Measurements from ENCODE around the gene HMGB1. TPM values are rescaled to one million over a fixed set of nuclear protein-coding genes. Genes with fewer than 3 reads are reported as not detected.
A peak's percentile ranks its signal among the peaks of the same experiment; 100 is the strongest.
"Not testable (repeated sequence)": the region's sequence is repeated elsewhere in the genome, so short reads cannot be mapped to it uniquely, and the experiment has no call there.

HMGB1 gene
- total and polyA plus RNA-seq, 4 donors: 83.9 to 276 (median 195) TPM

DNA sequence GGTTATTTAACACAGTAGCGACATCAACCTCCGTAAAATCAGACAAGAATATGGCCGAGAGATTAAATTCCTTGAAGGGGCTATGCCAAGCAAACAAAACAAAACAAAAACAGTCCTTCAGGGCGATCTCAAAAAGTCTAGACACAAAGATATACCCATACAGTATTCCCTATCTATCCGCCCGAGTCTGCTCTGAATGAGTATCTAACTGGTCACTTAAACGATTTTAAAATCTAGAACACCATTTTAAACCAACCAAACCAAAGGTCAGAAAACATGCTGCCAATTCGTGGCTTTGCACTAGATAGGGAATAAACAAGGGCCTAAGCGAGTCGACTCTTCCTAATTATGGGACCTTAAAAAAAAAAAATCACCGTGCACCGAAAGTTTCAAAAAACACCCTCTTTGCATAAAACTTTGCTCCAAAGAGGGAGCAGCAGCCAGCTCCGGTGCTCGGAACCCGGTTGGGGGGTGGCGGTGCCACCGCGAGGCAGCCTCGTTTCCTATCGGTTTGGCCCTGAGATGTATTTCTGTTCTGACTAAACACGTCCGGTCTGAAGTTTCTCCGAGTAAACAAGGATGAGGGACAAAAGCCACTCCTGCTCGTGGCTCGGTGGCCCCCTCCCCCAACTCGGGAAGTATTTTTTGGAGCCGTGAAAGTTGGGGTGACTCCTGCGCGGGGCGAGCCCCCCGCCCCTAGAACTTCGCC, 1.8 kb downstream of the HMGB1 start (continued):
- TF ChIP-seq SP1 (IDR thresholded peaks at IDR 0.05) (peak; percentile 62), HNF4A (conservative IDR thresholded peaks at IDR 0.05) (peak; percentile 59 to 61), MAX (IDR thresholded peaks at IDR 0.05) (no peak), RXRA (IDR thresholded peaks at IDR 0.05) (peak; percentile 16 to 26)

DNA sequence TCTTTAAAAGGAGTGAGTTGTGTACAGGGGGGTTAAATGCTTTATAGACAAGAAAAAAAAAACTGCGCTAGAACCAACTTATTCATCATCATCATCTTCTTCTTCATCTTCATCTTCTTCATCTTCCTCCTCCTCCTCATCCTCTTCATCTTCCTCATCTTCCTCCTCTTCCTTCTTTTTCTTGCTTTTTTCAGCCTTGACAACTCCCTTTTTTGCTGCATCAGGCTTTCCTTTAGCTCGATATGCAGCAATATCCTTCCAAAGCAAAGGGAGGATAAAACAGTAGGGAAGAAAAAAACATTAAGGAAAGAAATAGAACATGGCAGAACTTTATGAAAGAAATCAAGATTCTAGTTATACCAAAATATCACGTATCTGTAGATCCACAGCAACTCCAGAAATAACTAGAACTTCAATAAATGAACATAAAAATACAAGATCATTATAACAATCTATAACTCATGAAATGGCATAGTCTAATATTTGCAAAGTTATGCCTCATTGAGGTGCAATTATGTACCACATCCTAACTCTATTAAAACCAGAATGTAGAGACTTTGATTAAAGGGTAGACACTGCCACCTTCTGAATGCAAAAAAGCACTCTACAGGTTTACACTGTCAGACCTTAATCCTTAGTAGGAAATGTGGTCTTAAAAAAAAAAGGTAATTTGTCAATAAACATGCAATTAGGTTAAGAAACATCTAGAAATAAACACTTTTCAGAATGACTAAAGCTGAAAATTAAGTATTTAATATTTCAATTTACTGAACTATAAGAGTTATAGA, 4.3 kb downstream of the HMGB1 start:
- not testable (repeated sequence) for H3K4me3 ChIP-seq (ENCODE audit: low read depth in 1 of 3, low read length in 3 of 3); H3K27me3 ChIP-seq (ENCODE audit: control insufficient read depth in 4 of 4, insufficient read depth in 4 of 4, low read length in 3 of 4); H3K9me3 ChIP-seq (ENCODE audit: control insufficient read depth in 4 of 4, low read length in 3 of 4); H3K27ac ChIP-seq (ENCODE audit: low read depth in 1 of 2, low read length in 2 of 2); DNase-seq (ENCODE audit: low spot score); H3K36me3 ChIP-seq (ENCODE audit: control insufficient read depth in 4 of 4, insufficient read depth in 3 of 4, low read depth in 1 of 4, low read length in 3 of 4)
- WGBS: 87% methylated on average over 3 of the region's 3 CpGs
- H3K9ac ChIP-seq (ENCODE audit: low read depth in 1 of 2, low read length in 2 of 2): peak overlapping the region in 1 of 2 donors; percentile 76
- TF ChIP-seq RAD21 (IDR thresholded peaks at IDR 0.05) (peak; percentile 79 to 81), CTCF (IDR thresholded peaks at IDR 0.05; ENCODE audit: low read depth, low read length, missing input control) (peak; percentile 44)
- peaks cover 4 to 33% (median 22%) of the 10 kb centered on the region in 4 donors for H3K4me1 ChIP-seq (ENCODE audit: control insufficient read depth in 4 of 4, insufficient read depth in 4 of 4, low read length in 3 of 4)

- Histone ChIP-seq H3K9me3 (ENCODE audit: control insufficient read depth in 4 of 4, low read length in 3 of 4) (no peaks in the 10 kb centered on the region), H3K4me3 (ENCODE audit: low read depth in 1 of 3, low read length in 3 of 3) (no peak overlapping the region), H3K36me3 (ENCODE audit: control insufficient read depth in 4 of 4, insufficient read depth in 3 of 4, low read depth in 1 of 4, low read length in 3 of 4) (peaks cover 0 to 6% (median 3%) of the 10 kb centered on the region in 4 donors), H3K9ac (ENCODE audit: low read depth in 1 of 2, low read length in 2 of 2) (no peak overlapping the region), H3K27ac (ENCODE audit: low read depth in 1 of 2, low read length in 2 of 2) (no peak overlapping the region), H3K27me3 (ENCODE audit: control insufficient read depth in 4 of 4, insufficient read depth in 4 of 4, low read length in 3 of 4) (no peaks in the 10 kb centered on the region), H3K4me1 (ENCODE audit: control insufficient read depth in 4 of 4, insufficient read depth in 4 of 4, low read length in 3 of 4) (peaks cover 1 to 13% (median 8%) of the 10 kb centered on the region in 4 donors)
- no peak for DNase-seq (ENCODE audit: low spot score)
- TF ChIP-seq EGR1 (IDR thresholded peaks at IDR 0.05; ENCODE audit: low read depth in 2 of 2) (no peak), FOXA2 (IDR thresholded peaks at IDR 0.05) (no peak)
- WGBS: 67% methylated on average over 3 of the region's 3 CpGs
These were observed 8.3 kb downstream of the HMGB1 start for GRCh38 chr13:30457306-30457891.

GRCh38 chr13:30456290-30456689, 9.4 kb downstream of the HMGB1 start:
- no peak for TF ChIP-seq HNF4G (IDR thresholded peaks at IDR 0.05)
- TF ChIP-seq FOXA2 (IDR thresholded peaks at IDR 0.05): no peak
- no peak for TF ChIP-seq JUND (IDR thresholded peaks at IDR 0.05)
- TF ChIP-seq SP1 (IDR thresholded peaks at IDR 0.05): no peak
- WGBS: 74% methylated on average over 3 of the region's 3 CpGs
- no peaks in the 10 kb centered on the region for H3K36me3 ChIP-seq (ENCODE audit: control insufficient read depth in 4 of 4, insufficient read depth in 3 of 4, low read depth in 1 of 4, low read length in 3 of 4)
- no peak overlapping the region for H3K9ac ChIP-seq (ENCODE audit: low read depth in 1 of 2, low read length in 2 of 2)
- H3K4me3 ChIP-seq (ENCODE audit: low read depth in 1 of 3, low read length in 3 of 3): no peak overlapping the region
- H3K9me3 ChIP-seq (ENCODE audit: control insufficient read depth in 4 of 4, low read length in 3 of 4): no peaks in the 10 kb centered on the region
- no peaks in the 10 kb centered on the region for H3K27me3 ChIP-seq (ENCODE audit: control insufficient read depth in 4 of 4, insufficient read depth in 4 of 4, low read length in 3 of 4)
- H3K4me1 ChIP-seq (ENCODE audit: control insufficient read depth in 4 of 4, insufficient read depth in 4 of 4, low read length in 3 of 4): peaks cover 0 to 3% (median 2%) of the 10 kb centered on the region in 4 donors
- H3K27ac ChIP-seq (ENCODE audit: low read depth in 1 of 2, low read length in 2 of 2): no peak overlapping the region
- DNase-seq (ENCODE audit: low spot score): no peak

Measured in liver (tissue), 9 donors.